Smooth muscle cell of the pulmonary artery (primary cell): Measurements from ENCODE around the gene TMEM231. TPM values are rescaled to one million over a fixed set of nuclear protein-coding genes. Genes with fewer than 3 reads are reported as not detected.

Experiments
- total RNA-seq: library from RNA; depleted of rRNA; stranded (reverse); fragments of >200 nt; gene quantifications from 2 replicates; pipeline ENCODE4 v1.2.3, GENCODE V29; 2014

Gene TMEM231
- 21.8 and 36.3 TPM in 2 replicates for total RNA-seq

GRCh38 chr16:75555707-75556430 lies at the start of gene TMEM231:
TSS of gene TMEM231 (minus strand) at chr16:75556252. CDS start at chr16:75556209, 43 bp downstream.

GRCh38 chr16:75566040-75566757 lies 10.1 kb upstream of the TMEM231 start, which contains the start of gene GABARAPL2:
TSS of gene GABARAPL2 (plus strand) at chr16:75566379. CDS start at chr16:75566487, 108 bp downstream.

GRCh38 chr16:75535901-75536300 lies 20.2 kb downstream of the TMEM231 start, which contains the start of gene CHST5:
TSS of gene CHST5 (minus strand) at chr16:75536108. CDS start at chr16:75530384, 5,724 bp downstream.

GRCh38 chr16:75495076-75495674 lies 60.9 kb downstream of the TMEM231 start, which contains the start of gene CHST6:
TSS of gene CHST6 (minus strand) at chr16:75495441. CDS start at chr16:75479828, 15,613 bp downstream.

Other genes with a start within 250 kb of the TMEM231 start
- 36.0 and 39.9 TPM in 2 replicates for gene CFDP1, start 122.7 kb downstream of the TMEM231 start, total RNA-seq
- gene TMEM170A, start 91.6 kb downstream of the TMEM231 start, total RNA-seq: 17.9 and 20.2 TPM in 2 replicates
- gene CHST6, start 60.8 kb downstream of the TMEM231 start, total RNA-seq: 0.83 and 2.1 TPM in 2 replicates
- 0.03 TPM in 1 of 2 replicates, not detected in the other for gene CHST5, start 20.1 kb downstream of the TMEM231 start, total RNA-seq
- gene GABARAPL2, start 10.1 kb upstream of the TMEM231 start, total RNA-seq: 40.5 and 51.2 TPM in 2 replicates
- gene ADAT1, start 67.0 kb upstream of the TMEM231 start, total RNA-seq: 41.9 and 52.9 TPM in 2 replicates
- 97.0 and 113 TPM in 2 replicates for gene KARS1, start 91.4 kb upstream of the TMEM231 start, total RNA-seq
- gene TERF2IP, start 91.5 kb upstream of the TMEM231 start, total RNA-seq: 39.6 and 45.1 TPM in 2 replicates
- gene CPHXL2, start 120.8 kb upstream of the TMEM231 start, total RNA-seq: not detected in 2 replicates
- not detected in 2 replicates for gene DUXB, start 145.2 kb upstream of the TMEM231 start, total RNA-seq
- not detected in 2 replicates for gene CPHXL, start 170.2 kb upstream of the TMEM231 start, total RNA-seq